Activated CD8-positive, alpha-beta memory T cell treated with anti-CD3 and anti-CD28 coated beads for 4 hours (primary cell): ENCODE data around the gene HK2.
A peak's percentile ranks its signal among the peaks of the same experiment; 100 is the strongest.
"Not testable (repeated sequence)": the region's sequence is repeated elsewhere in the genome, so short reads cannot be mapped to it uniquely, and the experiment has no call there.

Experiments
- DNase-seq, 2 donors: peaks; one replicate each; pipeline ENCODE4 v3.0.0-alpha.2; 2020; ENCODE audit warnings: low read depth in 2 of 2

The HK2 gene

GRCh38 chr2:74895001-74895400 is 61.1 kb downstream of the HK2 start:
- no peak for DNase-seq

GRCh38 chr2:74896232-74896631 is 62.3 kb downstream of the HK2 start:
- no peak for DNase-seq

GRCh38 chr2:74900225-74900624 is 66.3 kb downstream of the HK2 start:
- not testable (repeated sequence) for DNase-seq

GRCh38 chr2:74902281-74902860 is 68.4 kb downstream of the HK2 start:
- no peak for DNase-seq

GRCh38 chr2:74906395-74906794 is 72.5 kb downstream of the HK2 start:
- no peak for DNase-seq

- DNase-seq = not testable (repeated sequence)
These were observed 73.6 kb downstream of the HK2 start for GRCh38 chr2:74907560-74907959.

GRCh38 chr2:74908748-74909444 is 75.0 kb downstream of the HK2 start:
- no peak for DNase-seq

- DNase-seq = no peak
These were observed 76.3 kb downstream of the HK2 start for GRCh38 chr2:74910245-74910644.

GRCh38 chr2:74911061-74911460 is 77.1 kb downstream of the HK2 start:
- no peak for DNase-seq

- DNase-seq = no peak
These were observed 81.8 kb downstream of the HK2 start for GRCh38 chr2:74915743-74916142.

- DNase-seq = no peak
These were observed 82.5 kb downstream of the HK2 start for GRCh38 chr2:74916394-74916793.

GRCh38 chr2:74917702-74918619 is 84.0 kb downstream of the HK2 start:
- DNase-seq = no peak

- peak; percentile 44 to 52 for DNase-seq
These were observed 85.9 kb downstream of the HK2 start for GRCh38 chr2:74919827-74920226.

GRCh38 chr2:74921236-74921736 is 87.4 kb downstream of the HK2 start:
- DNase-seq = no peak

GRCh38 chr2:74922592-74923227 is 88.8 kb downstream of the HK2 start:
- no peak for DNase-seq

- no peak for DNase-seq
These were observed 90.7 kb downstream of the HK2 start for GRCh38 chr2:74924463-74925265.

- DNase-seq = no peak
These were observed 91.4 kb downstream of the HK2 start for GRCh38 chr2:74925361-74925786.

- DNase-seq = no peak
These were observed 93.7 kb downstream of the HK2 start for GRCh38 chr2:74927621-74928020.

GRCh38 chr2:74930811-74931486 is 97.0 kb downstream of the HK2 start:
- DNase-seq = no peak

GRCh38 chr2:74931940-74932339 is 98.0 kb downstream of the HK2 start:
- DNase-seq = no peak
